Sigmoid colon (tissue), 7 donors: ENCODE measurements around the gene POLR1E. TPM values are rescaled to one million over a fixed set of nuclear protein-coding genes. Genes with fewer than 3 reads are reported as not detected.
"Not testable (repeated sequence)": the region's sequence is repeated elsewhere in the genome, so short reads cannot be mapped to it uniquely, and the experiment has no call there.

Source experiments
- DNase-seq: peaks from one replicate; pipeline ENCODE4 v3.0.0-alpha.2; 2019
- H3K27ac ChIP-seq, 4 donors: fragments of 200-600 bp; sonication (generic); one replicate each; pipeline ENCODE4 v1.5.1; 2016 to 2019; ENCODE audit warnings: mild to moderate bottlenecking in 1 of 4
- H3K27me3 ChIP-seq, 3 donors: fragments of 200-600 bp; sonication (generic); one replicate each; pipeline ENCODE4 v1.5.1; 2019; ENCODE audit warnings: mild to moderate bottlenecking in 1 of 3
- H3K36me3 ChIP-seq, 4 donors: fragments of 200-600 bp; sonication (generic); one replicate each; pipeline ENCODE4 v1.5.1; 2016 to 2019
- H3K4me1 ChIP-seq, 4 donors: fragments of 200-600 bp; sonication (generic); one replicate each; pipeline ENCODE4 v1.5.1; 2017 to 2019
- H3K4me3 ChIP-seq, 4 donors: fragments of 200-600 bp; sonication (generic); one replicate each; pipeline ENCODE4 v1.5.1; 2017 to 2019; ENCODE audit warnings: mild to moderate bottlenecking in 2 of 4, moderate library complexity in 1 of 4
- H3K9me3 ChIP-seq, 4 donors: fragments of 200-600 bp in 3 of 4; sonication (generic) in 3 of 4; one replicate each; pipeline versions ENCODE4 v1.5.1 to v1.6.1; 2013 to 2019
- EP300 ChIP-seq, 4 donors: sonication (generic); formaldehyde crosslinking; IDR thresholded peaks; one replicate each; pipeline ENCODE4 v1.6.1; 2017; ENCODE audit warnings: antibody characterized with exemption in 4 of 4
- POLR2A ChIP-seq, 2 donors: fragments of 450-650 bp; IDR thresholded peaks; one replicate each; pipeline ENCODE4 v1.6.1; 2016; ENCODE audit warnings: antibody characterized with exemption in 2 of 2, mild to moderate bottlenecking in 2 of 2, moderate library complexity in 2 of 2
- POLR2AphosphoS5 ChIP-seq, 4 donors: sonication (generic); formaldehyde crosslinking; IDR thresholded peaks; one replicate each; pipeline ENCODE4 v1.6.1; 2017; ENCODE audit warnings: antibody characterized with exemption in 4 of 4
- WGBS, 2 donors: extraction: QIAGEN DNeasy Blood & Tissue Kit; methylation state at CpG; one replicate each; pipeline ENCODE4 v1.1.7; 2013; 5-methylcytosine and 5-hydroxymethylcytosine counted together
- intact Hi-C: fragments of 100-400 bp; cut with DNase I; formaldehyde crosslinking; loops from one replicate; pipeline ENCODE4 v1.15.1; 2023
- polyA plus RNA-seq, 3 donors: library from polyadenylated mRNA; stranded (reverse); fragments of 200-250 nt; gene quantifications; one replicate each; pipeline ENCODE4 v1.2.3, GENCODE V29; 2013
- total RNA-seq, 4 donors: library from RNA; depleted of rRNA; stranded (reverse); fragments of >200 nt; gene quantifications; one replicate each; pipeline ENCODE4 v1.1.0, GENCODE V29; 2016
- TF ChIP-seq, protein P1 (sequence below), 4 experiments: fragments of 450-650 bp in 3 of 4; fragments of 200-600 bp in 1 of 4; IDR thresholded peaks; one replicate each; pipeline ENCODE4 v1.5.1; 2016 to 2019; ENCODE audit warnings: antibody characterized with exemption in 4 of 4, mild to moderate bottlenecking in 3 of 4, moderate library complexity in 2 of 4
- donor health status: healthy with polysubstance abuse.
- donor health status: Bipolar disorder and iron deficiency.
- donor health status: healthy.

POLR1E gene
- total and polyA plus RNA-seq, 7 donors = 4.6 to 33.4 (median 22.3) TPM

DNA sequence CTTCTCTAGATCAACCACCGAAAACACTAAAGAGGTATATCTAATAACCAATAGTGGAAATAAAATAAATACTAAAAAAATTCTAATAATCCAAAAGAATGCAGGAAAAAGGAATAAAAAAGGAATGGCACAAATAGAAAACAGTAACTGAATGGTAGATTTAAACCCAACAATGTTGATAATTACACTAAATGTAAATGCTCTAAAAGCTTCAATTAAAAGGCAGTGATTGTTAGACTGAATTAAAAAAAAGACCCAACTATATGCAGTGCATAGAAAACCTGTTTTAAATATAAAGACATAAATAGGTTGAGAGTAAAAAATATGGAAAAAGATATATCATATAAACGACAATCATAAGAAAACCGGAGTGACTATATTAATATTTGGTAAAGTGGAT lies 11.3 kb upstream of the POLR1E start:
- DNase-seq = no peak
- Histone ChIP-seq H3K36me3 (no peaks in the 10 kb centered on the region), H3K27me3 (no peaks in the 10 kb centered on the region), H3K27ac (no peak overlapping the region), H3K4me1 (peaks cover 0 to 12% (median 7%) of the 10 kb centered on the region in 4 donors), H3K4me3 (no peak overlapping the region), H3K9me3 (no peaks in the 10 kb centered on the region)
- whole genome bisulfite sequencing, 2 donors = 80 to 95% methylated on average over 3 of the region's 3 CpGs
- intact Hi-C loops = no loop called here
- TF ChIP-seq POLR2A (IDR thresholded peaks at IDR 0.05) = no peak
- TF ChIP-seq EP300 (IDR thresholded peaks at IDR 0.05) = no peak
- TF ChIP-seq, protein P1, sequence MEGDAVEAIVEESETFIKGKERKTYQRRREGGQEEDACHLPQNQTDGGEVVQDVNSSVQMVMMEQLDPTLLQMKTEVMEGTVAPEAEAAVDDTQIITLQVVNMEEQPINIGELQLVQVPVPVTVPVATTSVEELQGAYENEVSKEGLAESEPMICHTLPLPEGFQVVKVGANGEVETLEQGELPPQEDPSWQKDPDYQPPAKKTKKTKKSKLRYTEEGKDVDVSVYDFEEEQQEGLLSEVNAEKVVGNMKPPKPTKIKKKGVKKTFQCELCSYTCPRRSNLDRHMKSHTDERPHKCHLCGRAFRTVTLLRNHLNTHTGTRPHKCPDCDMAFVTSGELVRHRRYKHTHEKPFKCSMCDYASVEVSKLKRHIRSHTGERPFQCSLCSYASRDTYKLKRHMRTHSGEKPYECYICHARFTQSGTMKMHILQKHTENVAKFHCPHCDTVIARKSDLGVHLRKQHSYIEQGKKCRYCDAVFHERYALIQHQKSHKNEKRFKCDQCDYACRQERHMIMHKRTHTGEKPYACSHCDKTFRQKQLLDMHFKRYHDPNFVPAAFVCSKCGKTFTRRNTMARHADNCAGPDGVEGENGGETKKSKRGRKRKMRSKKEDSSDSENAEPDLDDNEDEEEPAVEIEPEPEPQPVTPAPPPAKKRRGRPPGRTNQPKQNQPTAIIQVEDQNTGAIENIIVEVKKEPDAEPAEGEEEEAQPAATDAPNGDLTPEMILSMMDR (IDR thresholded peaks at IDR 0.05) = no peak
- no peak for TF ChIP-seq POLR2AphosphoS5 (IDR thresholded peaks at IDR 0.05)

DNA sequence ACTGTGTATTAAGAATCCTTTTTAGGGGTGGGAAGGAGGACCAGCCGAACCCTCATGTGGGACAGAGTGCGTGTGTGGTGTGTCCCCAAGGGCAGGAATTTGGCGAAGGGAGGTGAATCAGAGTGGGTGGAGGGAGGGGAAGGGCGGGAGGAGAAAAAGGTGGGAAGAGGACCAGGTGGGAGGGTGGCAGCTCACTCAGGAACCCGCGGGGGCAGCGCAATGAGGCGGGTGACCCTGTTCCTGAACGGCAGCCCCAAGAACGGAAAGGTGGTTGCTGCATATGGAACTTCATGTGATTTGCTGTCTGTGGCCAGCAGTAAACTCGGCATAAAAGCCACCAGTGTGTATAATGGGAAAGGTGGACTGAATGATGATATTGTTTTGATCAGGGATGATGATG lies 8.8 kb upstream of the POLR1E start:
- H3K27ac ChIP-seq = no peak overlapping the region
- H3K4me1 ChIP-seq = peaks cover 0 to 9% (median 6%) of the 10 kb centered on the region in 4 donors
- 75 to 80% methylated on average over 11 of the region's 11 CpGs for WGBS, 2 donors
- TF ChIP-seq POLR2A (IDR thresholded peaks at IDR 0.05) (no peak), POLR2AphosphoS5 (IDR thresholded peaks at IDR 0.05) (no peak), EP300 (IDR thresholded peaks at IDR 0.05) (no peak)
- TF ChIP-seq, protein P1 (IDR thresholded peaks at IDR 0.05) = no peak
- no peak for DNase-seq
- H3K4me3 ChIP-seq = no peak overlapping the region
- intact Hi-C loops = no loop called here
- no peaks in the 10 kb centered on the region for H3K27me3 ChIP-seq
- H3K9me3 ChIP-seq = no peaks in the 10 kb centered on the region
- no peaks in the 10 kb centered on the region for H3K36me3 ChIP-seq

DNA sequence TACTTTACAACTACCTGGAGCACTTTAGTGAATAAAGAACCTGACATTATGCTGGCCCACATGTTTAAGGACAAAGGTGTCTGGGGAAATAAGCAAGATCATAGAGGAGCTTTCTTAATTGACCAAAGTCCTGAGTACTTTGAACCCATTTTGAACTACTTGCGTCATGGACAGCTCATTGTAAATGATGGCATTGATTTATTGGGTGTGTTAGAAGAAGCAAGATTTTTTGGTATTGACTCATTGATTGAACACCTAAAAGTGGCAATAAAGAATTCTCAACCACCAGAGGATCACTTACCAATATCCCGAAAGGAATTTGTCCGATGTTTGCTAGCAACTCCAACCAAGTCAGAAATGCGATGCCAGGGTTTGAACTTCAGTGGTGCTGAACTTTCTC lies 8.3 kb upstream of the POLR1E start:
- H3K4me3 ChIP-seq, H3K4me1 ChIP-seq, H3K9me3 ChIP-seq, H3K27ac ChIP-seq, intact Hi-C loops, H3K27me3 ChIP-seq, H3K36me3 ChIP-seq, DNase-seq: not testable (repeated sequence)
- WGBS, 2 donors = 61 to 84% methylated on average over 4 of the region's 4 CpGs

DNA sequence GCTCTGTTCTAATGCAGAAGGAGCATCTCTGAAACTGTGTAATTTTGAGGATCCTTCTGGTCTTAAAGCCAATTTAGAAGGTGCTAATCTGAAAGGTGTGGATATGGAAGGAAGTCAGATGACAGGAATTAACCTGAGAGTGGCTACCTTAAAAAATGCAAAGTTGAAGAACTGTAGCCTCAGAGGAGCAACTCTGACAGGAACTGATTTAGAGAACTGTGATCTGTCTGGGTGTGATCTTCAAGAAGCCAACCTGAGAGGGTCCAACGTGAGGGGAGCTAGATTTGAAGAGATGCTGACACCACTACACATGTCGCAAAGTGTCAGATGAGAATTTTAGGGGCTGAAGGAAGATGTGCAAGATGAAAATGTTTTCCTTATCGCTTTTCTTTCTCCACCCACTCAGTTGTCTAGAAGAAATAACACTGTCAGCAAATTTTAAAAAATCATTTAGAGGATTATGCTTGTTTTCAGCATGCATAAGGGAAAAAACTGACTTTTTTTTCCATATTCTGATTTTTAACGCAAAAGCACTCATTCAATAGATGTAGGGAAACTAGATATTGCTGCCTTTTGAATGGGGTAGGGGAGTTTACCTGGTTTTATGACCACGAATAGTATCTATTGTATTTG lies 7.6 kb upstream of the POLR1E start:
- intact Hi-C loops = not testable (repeated sequence)
- WGBS, 2 donors = 66 to 69% methylated on average over 5 of the region's 5 CpGs

DNA sequence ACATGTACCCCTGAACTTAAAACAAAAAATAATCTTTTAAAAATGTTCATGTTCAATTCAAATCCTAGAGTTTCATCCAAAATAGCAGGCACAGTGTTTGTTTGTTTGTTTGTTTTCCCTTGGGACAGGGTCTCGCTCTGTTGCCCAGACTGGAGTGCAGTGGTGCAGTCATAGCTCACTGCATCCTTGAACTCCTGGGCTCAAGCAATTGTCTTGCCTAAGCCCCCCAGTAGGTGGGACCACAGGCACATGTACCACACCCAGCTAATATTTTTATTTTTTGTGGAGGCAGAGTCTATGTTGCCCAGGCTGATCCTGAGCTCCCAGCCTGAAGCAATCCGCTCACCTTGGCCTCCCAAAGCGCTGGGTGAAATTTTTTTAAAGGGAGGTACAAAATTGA lies 5.0 kb upstream of the POLR1E start:
- TF ChIP-seq, protein P1 (IDR thresholded peaks at IDR 0.05) = no peak
- TF ChIP-seq POLR2A (IDR thresholded peaks at IDR 0.05) = no peak
- no peak for TF ChIP-seq POLR2AphosphoS5 (IDR thresholded peaks at IDR 0.05)
- no peak for TF ChIP-seq EP300 (IDR thresholded peaks at IDR 0.05)
- intact Hi-C loops = loop anchor here (10.0 kb wide), 4 partner anchors 274 to 914 kb away; partner anchors contain the start of genes ALDH1B1, EXOSC3, SLC25A51 and TRMT10B
- WGBS, 2 donors = 86 to 90% methylated on average over 3 of the region's 3 CpGs

More for the DNA sequence above, 7.6 kb upstream of the POLR1E start:
- H3K27me3 ChIP-seq, H3K9me3 ChIP-seq, H3K4me1 ChIP-seq, H3K4me3 ChIP-seq, H3K27ac ChIP-seq, H3K36me3 ChIP-seq, DNase-seq: not testable (repeated sequence)

DNA sequence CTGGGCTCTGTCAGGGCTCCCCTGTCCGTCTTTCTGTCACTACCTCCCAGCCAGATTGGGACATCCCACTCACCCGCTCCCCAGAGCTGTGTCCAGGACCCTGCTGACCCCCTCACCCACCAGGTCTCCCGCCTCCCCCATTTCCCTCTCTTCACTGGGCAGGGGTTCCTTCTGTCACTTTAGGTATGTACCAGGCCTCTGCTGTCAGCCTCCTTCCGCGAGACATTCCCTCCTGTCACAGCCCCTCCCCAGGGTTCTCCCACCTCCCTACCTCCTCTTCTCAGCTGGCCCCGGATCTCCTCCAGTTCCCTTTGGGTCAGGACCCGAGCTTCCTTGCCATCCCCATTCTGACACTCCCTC lies 488 bp downstream of the POLR1E start:
- peak overlapping the region; percentile 53 to 79 (median 69) for H3K4me3 ChIP-seq
- H3K27me3 ChIP-seq = no peaks in the 10 kb centered on the region
- 2% methylated on average over 7 of the region's 7 CpGs for WGBS, 2 donors
- DNase-seq = no peak
- intact Hi-C loops = loop anchor here (2.0 to 10.0 kb wide), 7 partner anchors 64 to 909 kb away; partner anchors contain the start of genes ALDH1B1, EXOSC3, FRMPD1 and GRHPR
- H3K27ac ChIP-seq = peak overlapping the region; percentile 82 to 95 (median 91)
- H3K4me1 ChIP-seq = peaks cover 0 to 33% (median 28%) of the 10 kb centered on the region in 4 donors
- TF ChIP-seq POLR2AphosphoS5 (IDR thresholded peaks at IDR 0.05) = no peak
- no peak for TF ChIP-seq EP300 (IDR thresholded peaks at IDR 0.05)
- TF ChIP-seq, protein P1 (IDR thresholded peaks at IDR 0.05) = no peak
- H3K36me3 ChIP-seq = peaks cover 0 to 31% (median 10%) of the 10 kb centered on the region in 4 donors
- H3K9me3 ChIP-seq = no peaks in the 10 kb centered on the region

More for the DNA sequence above, 5.0 kb upstream of the POLR1E start:
- H3K4me1 ChIP-seq = peaks cover 0 to 6% (median 5%) of the 10 kb centered on the region in 4 donors
- H3K4me3 ChIP-seq = no peak overlapping the region
- no peak for DNase-seq
- H3K36me3 ChIP-seq = no peaks in the 10 kb centered on the region
- no peaks in the 10 kb centered on the region for H3K9me3 ChIP-seq
- H3K27ac ChIP-seq = no peak overlapping the region
- H3K27me3 ChIP-seq = no peaks in the 10 kb centered on the region
